ENCODE data around the gene GSTT2.
A peak's percentile ranks its signal among the peaks of the same experiment; 100 is the strongest.

The GSTT2 gene

DNA sequence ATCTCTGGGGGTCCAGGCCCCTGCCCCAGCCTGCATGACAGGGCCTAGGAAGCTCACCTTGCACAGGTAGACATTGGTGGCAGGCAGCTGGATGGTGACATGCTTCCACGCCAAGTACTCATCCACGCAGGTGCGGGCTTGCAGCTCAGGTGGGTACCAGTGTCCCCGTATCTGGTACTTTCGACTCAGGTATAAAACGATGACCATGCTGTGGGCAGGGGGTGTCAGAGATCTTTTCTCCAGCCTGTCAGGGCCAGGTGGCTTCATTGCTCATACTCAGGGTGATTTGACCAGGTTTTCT, 26.9 kb downstream of the GSTT2 start:
- no peak overlapping the region for H3K27ac ChIP-seq
- TF ChIP-seq, protein P1, sequence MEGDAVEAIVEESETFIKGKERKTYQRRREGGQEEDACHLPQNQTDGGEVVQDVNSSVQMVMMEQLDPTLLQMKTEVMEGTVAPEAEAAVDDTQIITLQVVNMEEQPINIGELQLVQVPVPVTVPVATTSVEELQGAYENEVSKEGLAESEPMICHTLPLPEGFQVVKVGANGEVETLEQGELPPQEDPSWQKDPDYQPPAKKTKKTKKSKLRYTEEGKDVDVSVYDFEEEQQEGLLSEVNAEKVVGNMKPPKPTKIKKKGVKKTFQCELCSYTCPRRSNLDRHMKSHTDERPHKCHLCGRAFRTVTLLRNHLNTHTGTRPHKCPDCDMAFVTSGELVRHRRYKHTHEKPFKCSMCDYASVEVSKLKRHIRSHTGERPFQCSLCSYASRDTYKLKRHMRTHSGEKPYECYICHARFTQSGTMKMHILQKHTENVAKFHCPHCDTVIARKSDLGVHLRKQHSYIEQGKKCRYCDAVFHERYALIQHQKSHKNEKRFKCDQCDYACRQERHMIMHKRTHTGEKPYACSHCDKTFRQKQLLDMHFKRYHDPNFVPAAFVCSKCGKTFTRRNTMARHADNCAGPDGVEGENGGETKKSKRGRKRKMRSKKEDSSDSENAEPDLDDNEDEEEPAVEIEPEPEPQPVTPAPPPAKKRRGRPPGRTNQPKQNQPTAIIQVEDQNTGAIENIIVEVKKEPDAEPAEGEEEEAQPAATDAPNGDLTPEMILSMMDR (conservative IDR thresholded peaks at IDR 0.05) = no peak

DNA sequence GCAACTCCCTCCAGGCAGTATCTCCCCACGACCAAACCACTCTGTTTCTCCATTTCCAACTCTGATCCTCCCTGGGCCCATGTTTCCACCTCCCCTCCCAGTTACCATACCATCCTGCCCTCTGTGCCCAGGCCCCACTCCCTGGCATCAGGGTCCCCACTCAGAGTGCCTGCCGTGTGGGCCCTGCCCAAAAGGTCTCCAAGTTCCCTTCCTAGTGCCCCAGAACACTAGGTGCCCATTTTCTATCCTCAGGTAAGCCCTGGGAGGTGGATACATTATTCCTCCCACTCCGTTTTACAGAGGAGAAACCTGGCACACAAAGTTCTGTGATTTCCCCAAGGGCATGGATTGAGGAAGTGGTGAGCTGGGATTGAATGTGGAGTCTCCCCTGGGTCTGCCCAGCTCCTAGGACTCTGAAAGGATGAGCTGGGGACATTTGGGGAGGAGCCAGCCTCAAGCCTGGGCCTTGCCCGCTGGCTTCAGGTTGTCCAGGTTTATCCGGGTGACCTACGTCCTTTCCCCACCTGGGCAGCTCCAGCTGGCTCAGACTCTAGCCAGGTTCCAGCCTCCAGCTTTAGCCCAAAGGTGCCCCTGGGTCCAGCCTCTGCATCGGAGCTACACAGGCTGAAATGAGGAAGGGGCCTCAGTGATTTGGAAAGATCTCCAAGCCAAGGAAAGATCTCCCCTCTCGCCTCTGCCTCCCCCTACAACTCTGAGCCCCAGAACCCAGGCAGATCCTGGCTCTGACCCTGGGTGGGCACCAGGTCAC, 27.5 kb downstream of the GSTT2 start:
- TF ChIP-seq, protein P1 (conservative IDR thresholded peaks at IDR 0.05) = no peak
- H3K27ac ChIP-seq = no peak overlapping the region

DNA sequence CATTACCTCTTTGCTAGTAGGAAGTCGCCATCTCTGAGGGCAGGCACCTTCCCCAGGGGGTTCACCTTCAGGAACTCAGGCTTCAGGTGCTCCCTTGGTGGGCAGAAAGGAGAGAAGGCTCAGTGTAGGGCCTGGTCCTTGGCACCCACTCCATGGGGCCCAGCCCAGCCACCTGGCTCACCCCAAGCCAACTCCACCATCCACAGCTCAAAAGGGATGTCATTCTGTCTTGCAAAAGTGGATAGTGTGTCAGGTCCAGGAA, 28.0 kb downstream of the GSTT2 start:
- TF ChIP-seq, protein P1 (conservative IDR thresholded peaks at IDR 0.05) = no peak

DNA sequence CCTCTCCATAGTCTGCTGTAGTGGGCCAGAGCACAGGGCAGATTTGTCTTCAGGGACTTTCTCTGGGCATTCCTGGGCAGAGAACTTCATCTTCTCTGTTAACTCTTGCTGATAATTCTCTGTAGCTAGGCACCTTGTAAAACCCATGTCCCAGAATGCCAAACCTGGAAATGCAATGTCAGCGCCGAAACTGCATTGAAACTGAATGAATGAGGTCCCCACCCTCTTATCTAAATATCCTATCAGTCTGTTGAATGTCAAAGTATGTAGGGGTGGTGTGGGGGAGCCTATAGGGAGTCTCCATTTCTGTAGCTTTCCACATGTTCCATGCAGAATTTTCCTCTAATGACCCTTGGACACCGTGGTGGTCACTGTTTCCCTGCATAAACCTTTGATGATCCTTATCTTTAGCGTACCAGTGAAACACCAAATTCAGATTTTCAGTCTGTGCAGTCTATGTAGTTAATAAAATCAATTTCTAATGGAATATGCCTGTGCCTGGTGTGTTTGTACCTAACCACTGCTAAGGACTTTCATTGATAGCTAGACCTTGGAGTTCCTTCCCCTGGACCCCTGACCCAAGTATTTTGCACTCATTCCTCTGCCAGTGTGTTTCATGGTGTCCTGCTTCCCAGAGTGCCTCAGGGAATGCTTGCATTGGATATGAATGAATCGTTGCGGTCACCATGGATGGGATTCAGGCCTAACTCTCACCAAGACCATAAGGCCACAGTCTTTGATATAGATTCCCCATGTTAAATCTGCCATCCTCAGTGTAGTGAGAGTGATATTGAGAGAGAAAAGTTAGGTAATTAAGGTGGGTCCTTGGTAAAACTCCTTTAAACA, 28.7 kb downstream of the GSTT2 start:
- TF ChIP-seq, protein P1 (conservative IDR thresholded peaks at IDR 0.05) = no peak
- H3K27ac ChIP-seq = no peak overlapping the region

More for the DNA sequence above, 28.0 kb downstream of the GSTT2 start:
- H3K27ac ChIP-seq = no peak overlapping the region

DNA sequence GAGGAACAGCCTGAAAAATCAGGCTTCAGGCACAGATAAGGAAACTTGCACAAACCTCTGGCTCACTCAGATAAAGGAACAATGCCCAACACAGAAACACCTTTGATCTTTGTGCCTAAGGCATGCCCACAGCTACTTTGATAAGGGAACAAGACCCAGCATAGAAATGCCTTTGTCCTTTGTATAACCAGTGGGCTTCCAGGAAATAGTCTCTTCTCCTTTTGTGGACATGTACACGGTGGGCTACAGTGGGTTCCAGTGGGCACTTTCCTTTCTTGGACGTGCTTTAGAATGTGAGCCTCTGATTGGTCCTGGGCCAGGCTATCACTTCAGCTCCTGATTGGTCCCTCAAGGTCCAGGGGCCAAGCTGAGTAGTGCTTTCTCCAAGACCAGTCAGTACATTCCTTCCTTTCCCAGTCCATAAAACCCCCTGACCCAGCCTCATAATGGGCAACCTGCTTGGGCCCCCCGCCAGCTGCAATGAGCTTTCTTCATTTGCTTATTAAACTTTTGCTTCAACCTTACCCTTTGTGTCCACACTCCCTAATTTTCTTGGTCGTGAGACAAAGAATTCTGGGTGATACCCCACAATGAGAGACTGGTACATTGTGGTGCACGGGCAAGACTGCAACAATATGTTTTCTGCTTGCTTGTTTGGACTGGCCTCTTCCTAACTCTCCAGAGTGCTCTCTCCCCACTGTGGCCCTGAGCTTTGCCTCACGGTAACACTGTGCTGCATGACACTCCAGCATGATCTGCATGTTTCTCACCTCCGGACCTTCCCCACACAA, 29.5 kb downstream of the GSTT2 start:
- no peak overlapping the region for H3K27ac ChIP-seq
- TF ChIP-seq, protein P1 (conservative IDR thresholded peaks at IDR 0.05) = no peak

DNA sequence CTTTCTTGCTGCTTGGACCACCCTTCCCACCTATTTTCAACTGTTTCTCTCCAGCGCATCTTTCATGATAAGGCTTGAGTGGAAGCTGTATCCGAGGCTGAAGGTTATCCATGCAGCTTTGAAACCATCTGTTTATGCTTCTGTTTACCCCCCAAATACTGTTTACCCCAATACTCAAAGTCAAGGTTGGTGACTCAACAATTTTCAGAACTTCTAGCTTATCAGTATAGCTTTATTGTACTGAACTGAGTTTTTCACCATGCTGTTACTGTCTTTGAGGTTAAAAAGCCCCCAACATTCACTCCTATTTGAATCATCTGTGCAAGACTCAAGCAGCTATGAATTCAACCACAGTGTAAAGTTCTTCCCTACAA, 30.1 kb downstream of the GSTT2 start:
- H3K27ac ChIP-seq = no peak overlapping the region
- TF ChIP-seq, protein P1 (conservative IDR thresholded peaks at IDR 0.05) = no peak

DNA sequence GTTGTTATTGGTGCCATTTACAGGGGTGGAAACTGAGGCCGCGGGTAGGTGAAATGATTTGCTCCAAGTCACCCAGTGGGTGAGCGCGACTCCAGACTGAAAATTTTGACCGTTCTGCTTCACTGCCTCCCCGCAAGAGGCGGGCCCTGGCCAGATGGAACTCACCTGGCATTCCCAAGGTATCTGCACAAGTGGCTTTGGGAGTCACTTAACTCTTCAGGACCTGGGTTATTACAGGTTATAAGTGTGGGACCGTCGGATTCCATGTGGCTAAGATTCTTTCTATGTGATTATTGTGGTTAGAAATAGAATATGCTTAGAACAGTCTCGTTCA, 31.8 kb downstream of the GSTT2 start:
- TF ChIP-seq, protein P1 (conservative IDR thresholded peaks at IDR 0.05) = no peak
- peak overlapping the region; percentile 82 for H3K27ac ChIP-seq
